Measurements from ENCODE around the gene HJURP.

HJURP gene

GRCh38 chr2:233844064-233844807, 10.1 kb downstream of the HJURP start:
- H3K27me3 Mint-ChIP-seq, result no peaks in the 10 kb centered on the region
- intact Hi-C loops (cut with micrococcal nuclease), result no loop called here
- H3K4me3 Mint-ChIP-seq, result no peak overlapping the region
- H3K36me3 Mint-ChIP-seq (ENCODE audit: low read depth), result peaks cover 52% of the 10 kb centered on the region
- peaks cover 27% of the 10 kb centered on the region for H3K4me1 Mint-ChIP-seq (ENCODE audit: low read depth)
- H3K27ac Mint-ChIP-seq, result no peak overlapping the region
- H3K9me3 Mint-ChIP-seq, result no peaks in the 10 kb centered on the region

DNA sequence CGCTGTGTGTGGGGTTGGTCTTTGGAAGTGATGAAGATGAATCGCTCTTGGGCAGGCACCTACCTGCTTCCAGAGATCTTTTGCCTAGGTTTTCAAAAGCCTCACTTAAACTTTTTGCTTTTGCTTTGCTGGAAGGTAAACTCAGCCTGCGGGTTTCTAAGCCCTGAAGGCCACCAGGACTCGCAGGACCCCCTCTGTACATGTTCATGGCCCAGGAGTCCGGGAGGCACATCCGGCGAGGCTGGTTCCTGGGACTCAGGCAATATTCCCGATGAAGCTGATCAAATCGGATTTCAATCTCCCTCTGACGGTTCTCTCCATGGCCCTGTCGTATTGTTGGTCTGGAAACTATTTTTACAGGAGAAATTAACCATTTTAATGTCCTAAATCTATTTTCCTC, 13.2 kb downstream of the HJURP start:
- no peaks in the 10 kb centered on the region for H3K27me3 Mint-ChIP-seq
- peaks cover 10% of the 10 kb centered on the region for H3K4me1 Mint-ChIP-seq (ENCODE audit: low read depth)
- intact Hi-C loops (cut with micrococcal nuclease), result no loop called here
- no peak overlapping the region for H3K27ac Mint-ChIP-seq
- peaks cover 47% of the 10 kb centered on the region for H3K36me3 Mint-ChIP-seq (ENCODE audit: low read depth)
- H3K4me3 Mint-ChIP-seq, result no peak overlapping the region
- H3K9me3 Mint-ChIP-seq, result no peaks in the 10 kb centered on the region

DNA sequence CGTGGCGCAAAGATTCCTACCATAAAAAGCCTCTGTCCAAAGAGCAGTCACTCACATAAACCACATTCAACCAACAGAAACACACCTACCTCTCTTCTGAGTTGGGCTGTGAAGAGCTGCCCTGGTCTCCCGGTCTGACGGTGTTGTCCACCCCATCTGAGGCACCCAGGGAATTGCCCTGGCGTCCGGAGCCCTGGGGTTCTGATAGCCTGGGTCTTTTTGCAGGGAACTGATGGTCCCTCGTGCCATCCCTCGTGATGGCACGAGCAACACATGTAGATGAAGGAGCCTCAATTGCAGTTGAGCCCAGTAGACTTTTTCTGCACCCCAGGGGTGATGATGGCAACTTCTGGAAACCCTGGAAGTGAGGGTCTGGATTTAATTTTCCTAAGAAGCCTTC, 13.8 kb downstream of the HJURP start:
- no peaks in the 10 kb centered on the region for H3K27me3 Mint-ChIP-seq
- no peak overlapping the region for H3K4me3 Mint-ChIP-seq
- intact Hi-C loops (cut with micrococcal nuclease), result no loop called here
- H3K36me3 Mint-ChIP-seq (ENCODE audit: low read depth), result peaks cover 47% of the 10 kb centered on the region
- H3K4me1 Mint-ChIP-seq (ENCODE audit: low read depth), result peaks cover 5% of the 10 kb centered on the region
- H3K9me3 Mint-ChIP-seq, result no peaks in the 10 kb centered on the region
- no peak overlapping the region for H3K27ac Mint-ChIP-seq

DNA sequence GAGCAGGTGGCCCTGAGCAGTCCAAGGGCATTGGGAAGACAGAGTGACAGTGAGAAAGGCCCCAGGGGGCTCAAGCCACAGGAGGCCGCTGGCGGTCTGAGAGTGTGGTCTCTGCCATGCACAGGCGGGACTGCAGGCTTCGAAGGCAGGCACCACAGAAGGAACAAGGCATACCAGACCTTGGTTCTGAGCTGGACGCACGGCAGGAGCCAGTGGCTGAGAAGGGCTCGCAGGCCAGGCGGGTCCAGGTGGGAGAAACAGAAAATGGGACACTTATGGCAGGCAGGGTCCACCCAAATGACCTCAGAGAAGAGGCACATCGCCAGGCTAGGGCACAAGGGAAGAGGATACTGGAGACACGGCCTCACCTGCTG, 14.9 kb downstream of the HJURP start:
- no peak overlapping the region for H3K4me3 Mint-ChIP-seq
- intact Hi-C loops (cut with micrococcal nuclease), result no loop called here
- no peaks in the 10 kb centered on the region for H3K4me1 Mint-ChIP-seq (ENCODE audit: low read depth)
- no peaks in the 10 kb centered on the region for H3K9me3 Mint-ChIP-seq
- H3K36me3 Mint-ChIP-seq (ENCODE audit: low read depth), result peaks cover 47% of the 10 kb centered on the region
- no peaks in the 10 kb centered on the region for H3K27me3 Mint-ChIP-seq
- H3K27ac Mint-ChIP-seq, result no peak overlapping the region

GRCh38 chr2:233838726-233839446, 15.4 kb downstream of the HJURP start:
- Mint-ChIP-seq H3K27me3 (no peaks in the 10 kb centered on the region), H3K4me1 (ENCODE audit: low read depth) (no peaks in the 10 kb centered on the region), H3K4me3 (no peak overlapping the region), H3K36me3 (ENCODE audit: low read depth) (peaks cover 45% of the 10 kb centered on the region), H3K27ac (no peak overlapping the region), H3K9me3 (no peaks in the 10 kb centered on the region)
- intact Hi-C loops (cut with micrococcal nuclease), result no loop called here

DNA sequence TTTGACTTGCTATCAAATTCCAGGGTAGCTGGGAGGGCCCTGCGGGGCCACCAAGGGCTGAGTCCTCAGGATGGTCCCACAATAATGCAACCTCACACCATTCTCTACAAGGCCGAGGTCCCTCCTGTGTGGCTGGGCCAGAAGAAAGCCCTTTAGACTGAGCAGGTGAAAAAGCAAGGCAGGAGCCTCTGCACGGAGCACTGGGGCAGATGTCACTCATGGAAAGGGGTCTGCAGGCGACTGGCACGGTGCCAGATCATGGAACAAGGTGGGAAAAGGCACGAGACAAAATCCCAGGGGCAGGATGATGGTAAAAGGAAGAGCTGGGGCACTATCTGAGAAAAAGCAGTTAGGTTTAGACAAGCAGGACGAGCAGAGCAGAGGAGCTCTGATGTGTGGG, 16.1 kb downstream of the HJURP start:
- Mint-ChIP-seq H3K4me1 (ENCODE audit: low read depth) (no peaks in the 10 kb centered on the region), H3K4me3 (no peak overlapping the region), H3K27ac (no peak overlapping the region), H3K9me3 (no peaks in the 10 kb centered on the region), H3K27me3 (no peaks in the 10 kb centered on the region), H3K36me3 (ENCODE audit: low read depth) (peaks cover 39% of the 10 kb centered on the region)
- intact Hi-C loops (cut with micrococcal nuclease), result no loop called here

GRCh38 chr2:233837694-233838229, 16.6 kb downstream of the HJURP start:
- intact Hi-C loops (cut with micrococcal nuclease), result no loop called here
- no peak overlapping the region for H3K4me3 Mint-ChIP-seq
- no peaks in the 10 kb centered on the region for H3K4me1 Mint-ChIP-seq (ENCODE audit: low read depth)
- no peaks in the 10 kb centered on the region for H3K27me3 Mint-ChIP-seq
- H3K36me3 Mint-ChIP-seq (ENCODE audit: low read depth), result peaks cover 35% of the 10 kb centered on the region
- H3K27ac Mint-ChIP-seq, result no peak overlapping the region
- no peaks in the 10 kb centered on the region for H3K9me3 Mint-ChIP-seq

GRCh38 chr2:233836359-233836758, 18.0 kb downstream of the HJURP start:
- intact Hi-C loops (cut with micrococcal nuclease), result no loop called here
- Mint-ChIP-seq H3K27ac (peak overlapping the region; percentile 40), H3K9me3 (no peaks in the 10 kb centered on the region), H3K36me3 (ENCODE audit: low read depth) (peaks cover 23% of the 10 kb centered on the region), H3K4me3 (no peak overlapping the region), H3K4me1 (ENCODE audit: low read depth) (no peaks in the 10 kb centered on the region), H3K27me3 (no peaks in the 10 kb centered on the region)

DNA sequence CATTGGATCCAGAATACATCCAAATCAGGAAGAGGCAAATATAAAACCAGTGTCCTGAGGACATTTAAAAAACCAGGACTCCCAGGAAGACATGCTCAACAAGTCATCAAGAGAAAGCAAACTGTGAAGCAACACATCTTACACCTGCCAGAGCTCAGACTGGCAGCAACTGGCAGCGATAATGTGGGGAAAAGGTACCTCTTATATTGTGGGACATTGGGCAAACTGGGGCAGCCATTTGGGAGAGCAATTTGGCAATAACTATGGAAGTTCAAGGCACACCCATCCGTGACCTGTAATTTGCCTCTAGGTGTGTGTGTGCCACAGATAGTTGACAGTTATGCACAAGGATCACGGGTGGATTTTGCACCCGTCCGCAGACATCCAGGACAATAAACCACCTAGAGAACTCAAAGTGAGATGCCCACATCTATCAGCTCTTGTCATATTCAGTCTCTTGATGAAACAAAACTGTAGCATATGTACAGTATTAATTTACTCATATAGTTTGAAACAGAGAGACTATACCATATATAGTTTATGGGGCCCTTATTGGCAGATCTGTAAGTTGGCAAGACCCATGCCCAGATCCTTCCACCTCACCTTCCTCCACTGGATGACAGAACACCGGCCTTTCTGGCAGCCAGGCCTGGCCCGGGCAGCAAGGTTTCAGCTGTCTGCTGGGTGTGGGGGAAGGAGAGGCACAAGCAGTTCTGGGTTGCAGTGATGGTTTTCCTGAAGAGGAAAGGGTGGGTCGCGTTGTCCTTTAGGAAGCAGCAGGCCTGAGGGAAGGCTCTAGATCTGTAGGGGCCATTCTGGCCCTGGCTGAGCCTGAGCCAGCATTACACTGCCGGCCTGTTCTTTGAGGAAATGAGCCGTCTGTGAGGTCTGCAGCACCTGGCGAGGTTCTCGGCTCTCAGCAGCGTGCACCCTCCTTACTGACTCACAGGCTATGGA, 18.8 kb downstream of the HJURP start:
- peak overlapping the region; percentile 40 for H3K27ac Mint-ChIP-seq
- no peak overlapping the region for H3K4me3 Mint-ChIP-seq
- no peaks in the 10 kb centered on the region for H3K27me3 Mint-ChIP-seq
- intact Hi-C loops (cut with micrococcal nuclease), result no loop called here
- peaks cover 15% of the 10 kb centered on the region for H3K36me3 Mint-ChIP-seq (ENCODE audit: low read depth)
- H3K4me1 Mint-ChIP-seq (ENCODE audit: low read depth), result no peaks in the 10 kb centered on the region
- H3K9me3 Mint-ChIP-seq, result no peaks in the 10 kb centered on the region

DNA sequence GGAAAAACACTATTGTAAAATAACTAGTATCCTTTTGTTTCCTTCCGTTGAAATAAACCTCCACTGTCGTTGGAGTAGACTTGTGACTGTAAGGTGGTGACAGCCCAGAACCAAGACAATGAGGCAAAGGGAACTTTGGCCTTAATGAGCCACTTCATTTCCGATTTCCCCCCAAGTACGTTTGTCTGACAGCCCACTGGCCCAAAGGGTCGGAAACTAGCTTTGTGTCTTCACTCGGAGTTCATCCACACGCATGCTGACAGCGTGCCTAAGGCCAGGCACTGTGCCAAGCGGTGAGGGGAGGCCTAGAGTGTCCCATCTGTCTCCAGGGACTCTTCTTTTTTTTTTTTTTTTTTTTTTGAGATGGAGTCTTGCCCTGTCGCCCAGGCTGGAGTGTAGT, 21.0 kb downstream of the HJURP start:
- no peaks in the 10 kb centered on the region for H3K9me3 Mint-ChIP-seq
- no peak overlapping the region for H3K27ac Mint-ChIP-seq
- H3K4me1 Mint-ChIP-seq (ENCODE audit: low read depth), result no peaks in the 10 kb centered on the region
- intact Hi-C loops (cut with micrococcal nuclease), result no loop called here
- H3K27me3 Mint-ChIP-seq, result no peaks in the 10 kb centered on the region
- H3K36me3 Mint-ChIP-seq (ENCODE audit: low read depth), result no peaks in the 10 kb centered on the region
- no peak overlapping the region for H3K4me3 Mint-ChIP-seq

- Mint-ChIP-seq H3K4me1 (ENCODE audit: low read depth) (no peaks in the 10 kb centered on the region), H3K27me3 (no peaks in the 10 kb centered on the region), H3K9me3 (no peaks in the 10 kb centered on the region), H3K27ac (no peak overlapping the region), H3K4me3 (no peak overlapping the region), H3K36me3 (ENCODE audit: low read depth) (no peaks in the 10 kb centered on the region)
- intact Hi-C loops (cut with micrococcal nuclease), result no loop called here
These were observed 21.4 kb downstream of the HJURP start for GRCh38 chr2:233832869-233833311.

- Mint-ChIP-seq H3K36me3 (ENCODE audit: low read depth) (no peaks in the 10 kb centered on the region), H3K4me1 (ENCODE audit: low read depth) (no peaks in the 10 kb centered on the region), H3K9me3 (no peaks in the 10 kb centered on the region), H3K4me3 (no peak overlapping the region), H3K27ac (no peak overlapping the region), H3K27me3 (no peaks in the 10 kb centered on the region)
- intact Hi-C loops (cut with micrococcal nuclease), result no loop called here
These were observed 21.9 kb downstream of the HJURP start for GRCh38 chr2:233832414-233832813.

DNA sequence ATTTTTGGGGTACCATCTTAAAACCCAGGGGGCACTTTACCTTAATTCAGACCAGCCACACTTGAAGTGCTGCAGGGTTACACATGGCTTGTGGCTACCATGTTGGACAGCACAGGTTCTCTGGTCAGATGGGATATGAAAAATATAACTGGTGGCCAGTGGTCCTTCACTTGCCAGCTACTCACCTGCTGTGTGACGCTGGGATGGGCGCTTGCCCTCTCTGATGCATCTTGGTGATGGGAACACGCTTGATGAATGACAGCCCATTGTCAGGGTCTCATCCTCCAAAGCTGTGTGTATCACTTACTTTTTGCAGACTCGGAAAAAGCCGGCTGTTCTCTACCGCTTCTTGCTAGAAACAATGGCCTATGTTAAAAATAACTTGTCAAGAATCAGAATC, 22.5 kb downstream of the HJURP start:
- H3K9me3 Mint-ChIP-seq, result no peaks in the 10 kb centered on the region

More for the DNA sequence above, 22.5 kb downstream of the HJURP start:
- Mint-ChIP-seq H3K27ac (no peak overlapping the region), H3K4me3 (no peak overlapping the region), H3K4me1 (ENCODE audit: low read depth) (no peaks in the 10 kb centered on the region), H3K27me3 (no peaks in the 10 kb centered on the region), H3K36me3 (ENCODE audit: low read depth) (no peaks in the 10 kb centered on the region)
- intact Hi-C loops (cut with micrococcal nuclease), result no loop called here

Data from dendritic cell treated with granulocyte-macrophage colony-stimulating factor and Interleukin-4, amounts not matched to agents 40 ng/mL and 50 ng/mL, for 4 days (primary cell).